ENCODE results near the gene VPS54. TPM values are rescaled to one million over a fixed set of nuclear protein-coding genes. Genes with fewer than 3 reads are reported as not detected.

VPS54 gene
- total RNA-seq, 1 experiment from 2014 or later: 12.4 TPM

- TF ChIP-seq TCF7L2 (IDR thresholded peaks at IDR 0.05; ENCODE audit: borderline replicate concordance, extremely low read depth, insufficient read depth, insufficient read length) (no peak), EGR1 (IDR thresholded peaks at IDR 0.05; ENCODE audit: low read depth) (no peak), CBX3 (IDR thresholded peaks at IDR 0.05; ENCODE audit: low read depth) (no peak), EZH2 (IDR thresholded peaks at IDR 0.05) (no peak), YY1 (IDR thresholded peaks at IDR 0.05; ENCODE audit: extremely low read depth, insufficient replicate concordance, low read depth, low read length) (no peak), EZH2phosphoT487 (IDR thresholded peaks at IDR 0.05; ENCODE audit: borderline replicate concordance) (no peak)
Observed at GRCh38 chr2:63886445-63886844, 132.8 kb downstream of the VPS54 start (continued).

- intact Hi-C loops (cut with micrococcal nuclease): loop anchor here (10.0 kb wide), 1 partner anchor 298 kb away; the partner anchor contains the start of genes MDH1 and WDPCP
- POLR2A ChIA-PET: no interaction called here
- TF ChIP-seq FOSL1 (IDR thresholded peaks at IDR 0.05; ENCODE audit: low read depth) (no peak), YY1 (IDR thresholded peaks at IDR 0.05; ENCODE audit: extremely low read depth, insufficient replicate concordance, low read depth, low read length) (no peak), ZNF274 (IDR thresholded peaks at IDR 0.05; ENCODE audit: low read depth, low read length) (no peak), TCF7L2 (IDR thresholded peaks at IDR 0.05; ENCODE audit: borderline replicate concordance, extremely low read depth, insufficient read depth, insufficient read length) (no peak), POLR2AphosphoS5 (IDR thresholded peaks at IDR 0.05; ENCODE audit: low read depth, low read length) (no peak)
- TF ChIP-seq, protein P1, sequence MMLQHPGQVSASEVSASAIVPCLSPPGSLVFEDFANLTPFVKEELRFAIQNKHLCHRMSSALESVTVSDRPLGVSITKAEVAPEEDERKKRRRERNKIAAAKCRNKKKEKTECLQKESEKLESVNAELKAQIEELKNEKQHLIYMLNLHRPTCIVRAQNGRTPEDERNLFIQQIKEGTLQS (IDR thresholded peaks at IDR 0.05): no peak
- ATAC-seq (no peak), DNase-seq (ENCODE audit: low read depth, low spot score) (no peak)
- Histone ChIP-seq H3K4me2 (ENCODE audit: low read length) (no peak overlapping the region), H3K27ac (ENCODE audit: low read depth, low read length) (no peak overlapping the region), H4K20me1 (ENCODE audit: insufficient read depth) (no peaks in the 10 kb centered on the region), H3K36me3 (ENCODE audit: control insufficient read depth in 1 of 2, insufficient read depth in 2 of 2, low read length in 2 of 2) (peaks cover 0 to 2% of the 10 kb centered on the region in 2 experiments; a peak in 3 of 4 replicates), H3K9ac (ENCODE audit: low read length) (no peak overlapping the region), H3K4me3 (replicated peaks in 1 of 2; ENCODE audit: low read depth in 1 of 2, low read length in 2 of 2) (no peak overlapping the region), H3K27me3 (ENCODE audit: insufficient read depth, low read length) (no peaks in the 10 kb centered on the region), H2AFZ (ENCODE audit: low read depth, low read length, poor library complexity, severe bottlenecking) (no peak overlapping the region), H3K4me1 (ENCODE audit: control insufficient read depth in 1 of 2, insufficient read depth in 2 of 2, low read length in 2 of 2) (no peaks in the 10 kb centered on the region), H3K79me2 (ENCODE audit: insufficient read depth, low read length) (no peaks in the 10 kb centered on the region), H3K9me2 (ENCODE audit: insufficient read depth) (no peaks in the 10 kb centered on the region), H3K9me3 (ENCODE audit: control insufficient read depth in 1 of 2, insufficient read depth in 1 of 2, low read depth in 1 of 2, low read length in 2 of 2) (no peaks in the 10 kb centered on the region)
- no TSS peak for BruUV-seq (replicated peaks)
- CTCF ChIA-PET: no interaction called here
- RAD21 ChIA-PET (ENCODE audit: low non-redundant PET in 1 of 2, low total read pairs in 2 of 2, uncharacterized antibody in 2 of 2, unreplicated experiment in 2 of 2): no interaction called here
Observed at GRCh38 chr2:63882395-63883105, 136.7 kb downstream of the VPS54 start.
